ENCODE results near the gene NBL1.

Gene NBL1

DNA sequence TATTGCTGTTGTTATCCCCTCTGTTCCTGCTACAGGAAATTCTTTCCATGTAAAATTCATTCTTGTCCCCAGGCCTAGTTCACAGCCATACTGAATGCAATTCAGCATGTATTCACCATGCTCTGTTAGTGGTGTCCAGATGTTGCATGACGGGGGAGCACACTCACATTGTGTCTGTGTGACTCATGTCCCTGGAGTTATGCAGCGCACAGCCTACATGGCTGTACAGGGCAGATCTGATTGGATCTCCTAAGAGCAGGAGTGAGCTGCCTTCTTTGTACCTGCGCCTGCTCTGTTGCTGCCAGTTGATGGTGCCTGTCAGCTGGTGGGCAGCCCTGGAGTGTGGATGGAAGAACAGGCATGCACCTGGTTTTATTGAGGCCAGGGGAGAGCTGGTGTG is 38.1 kb downstream of the NBL1 start:
- H3K4me1 ChIP-seq (ENCODE audit: control insufficient read depth, insufficient read depth, low read depth, low read length): peaks cover 8% of the 10 kb centered on the region
- H3K23ac ChIP-seq (ENCODE audit: low read length in 2 of 2): no peak overlapping the region
- no peak overlapping the region for H3K14ac ChIP-seq (ENCODE audit: low read length in 2 of 2)
- no peak overlapping the region for H4K91ac ChIP-seq (ENCODE audit: low read length)
- H2BK5ac ChIP-seq (ENCODE audit: low read depth, low read length, poor library complexity, severe bottlenecking): no peak overlapping the region
- no peak overlapping the region for H2BK120ac ChIP-seq (ENCODE audit: low read depth, low read length)
- no peak overlapping the region for H3K4ac ChIP-seq (ENCODE audit: low read depth in 1 of 2, low read length in 2 of 2)
- no peak overlapping the region for H2BK12ac ChIP-seq (ENCODE audit: low read length in 2 of 2)
- peak; percentile 86 for DNase-seq
- H3K36me3 ChIP-seq (ENCODE audit: control insufficient read depth in 1 of 2, insufficient read depth in 2 of 2, low read depth in 1 of 2, low read length in 2 of 2): peaks cover 0 to under 1% of the 10 kb centered on the region in 2 experiments
- H2BK15ac ChIP-seq (ENCODE audit: low read depth, poor library complexity, severe bottlenecking): no peak overlapping the region
- H3K27me3 ChIP-seq (ENCODE audit: control insufficient read depth in 1 of 2, insufficient read depth in 1 of 2, low read length in 2 of 2): peaks cover 0 to 9% of the 10 kb centered on the region in 2 experiments
- no peaks in the 10 kb centered on the region for H3K79me1 ChIP-seq (replicated peaks; ENCODE audit: low read length, poor library complexity, severe bottlenecking)
- 22% methylated on average over 3 of the region's 3 CpGs for WGBS
- no peak overlapping the region for H3K4me3 ChIP-seq (ENCODE audit: insufficient read depth in 1 of 2, low read depth in 1 of 2, low read length in 2 of 2)
- H2AK5ac ChIP-seq (ENCODE audit: low read length, severe bottlenecking): no peak overlapping the region
- H3K18ac ChIP-seq (ENCODE audit: low read depth in 1 of 2, low read length in 2 of 2): no peak overlapping the region
- H3K9me3 ChIP-seq (ENCODE audit: control insufficient read depth, low read length): no peaks in the 10 kb centered on the region
- H3K9ac ChIP-seq (ENCODE audit: low read length): no peak overlapping the region
- H2AFZ ChIP-seq (ENCODE audit: low read depth, low read length): no peak overlapping the region
- no peak overlapping the region for H4K8ac ChIP-seq (ENCODE audit: low read length)
- H3K4me2 ChIP-seq (ENCODE audit: low read length, poor library complexity, severe bottlenecking): no peak overlapping the region
- no peak overlapping the region for H3K27ac ChIP-seq (ENCODE audit: low read length, poor library complexity, severe bottlenecking)

DNA sequence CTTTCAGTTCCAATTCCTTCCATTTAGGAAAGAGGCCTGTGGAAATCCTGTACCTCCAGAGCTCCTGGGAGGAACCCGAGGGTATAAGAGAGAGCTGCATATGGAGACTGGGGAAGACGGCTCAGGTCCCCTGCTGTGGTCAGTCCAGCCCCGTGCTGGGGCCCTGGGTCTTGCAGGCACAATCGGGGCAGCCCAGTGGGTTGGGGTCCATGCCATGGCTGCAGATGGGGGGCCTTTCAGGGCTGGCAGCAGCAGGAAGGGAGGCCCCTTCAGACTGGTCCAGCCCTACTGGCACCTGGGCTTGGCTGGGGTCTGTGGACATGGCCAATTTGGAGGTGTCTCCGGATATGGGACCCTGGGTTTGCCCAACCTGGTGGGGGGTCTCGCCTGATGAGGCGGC is 38.8 kb downstream of the NBL1 start:
- H3K18ac ChIP-seq (ENCODE audit: low read depth in 1 of 2, low read length in 2 of 2): no peak overlapping the region
- DNase-seq: no peak
- H3K23ac ChIP-seq (ENCODE audit: low read length in 2 of 2): no peak overlapping the region
- H3K14ac ChIP-seq (ENCODE audit: low read length in 2 of 2): no peak overlapping the region
- peaks cover 0 to 9% of the 10 kb centered on the region in 2 experiments for H3K27me3 ChIP-seq (ENCODE audit: control insufficient read depth in 1 of 2, insufficient read depth in 1 of 2, low read length in 2 of 2)
- peaks cover 1 to 4% of the 10 kb centered on the region in 2 experiments for H3K36me3 ChIP-seq (ENCODE audit: control insufficient read depth in 1 of 2, insufficient read depth in 2 of 2, low read depth in 1 of 2, low read length in 2 of 2)
- 77% methylated on average over 7 of the region's 7 CpGs for WGBS
- no peaks in the 10 kb centered on the region for H3K79me1 ChIP-seq (replicated peaks; ENCODE audit: low read length, poor library complexity, severe bottlenecking)
- no peak overlapping the region for H3K4me3 ChIP-seq (ENCODE audit: insufficient read depth in 1 of 2, low read depth in 1 of 2, low read length in 2 of 2)
- peaks cover 8% of the 10 kb centered on the region for H3K4me1 ChIP-seq (ENCODE audit: control insufficient read depth, insufficient read depth, low read depth, low read length)
- no peak overlapping the region for H2BK5ac ChIP-seq (ENCODE audit: low read depth, low read length, poor library complexity, severe bottlenecking)
- no peaks in the 10 kb centered on the region for H3K9me3 ChIP-seq (ENCODE audit: control insufficient read depth, low read length)
- no peak overlapping the region for H2BK12ac ChIP-seq (ENCODE audit: low read length in 2 of 2)
- no peak overlapping the region for H3K4me2 ChIP-seq (ENCODE audit: low read length, poor library complexity, severe bottlenecking)
- no peak overlapping the region for H3K27ac ChIP-seq (ENCODE audit: low read length, poor library complexity, severe bottlenecking)
- H2BK15ac ChIP-seq (ENCODE audit: low read depth, poor library complexity, severe bottlenecking): no peak overlapping the region
- no peak overlapping the region for H4K8ac ChIP-seq (ENCODE audit: low read length)
- H2AK5ac ChIP-seq (ENCODE audit: low read length, severe bottlenecking): no peak overlapping the region
- H3K9ac ChIP-seq (ENCODE audit: low read length): no peak overlapping the region
- H2BK120ac ChIP-seq (ENCODE audit: low read depth, low read length): no peak overlapping the region
- H3K4ac ChIP-seq (ENCODE audit: low read depth in 1 of 2, low read length in 2 of 2): no peak overlapping the region
- no peak overlapping the region for H2AFZ ChIP-seq (ENCODE audit: low read depth, low read length)
- H4K91ac ChIP-seq (ENCODE audit: low read length): no peak overlapping the region

- H3K14ac ChIP-seq (ENCODE audit: low read length in 2 of 2): no peak overlapping the region
- no peak overlapping the region for H2BK12ac ChIP-seq (ENCODE audit: low read length in 2 of 2)
- H4K8ac ChIP-seq (ENCODE audit: low read length): no peak overlapping the region
- H3K27ac ChIP-seq (ENCODE audit: low read length, poor library complexity, severe bottlenecking): no peak overlapping the region
- H2AK5ac ChIP-seq (ENCODE audit: low read length, severe bottlenecking): no peak overlapping the region
- H3K36me3 ChIP-seq (ENCODE audit: control insufficient read depth in 1 of 2, insufficient read depth in 2 of 2, low read depth in 1 of 2, low read length in 2 of 2): peaks cover 5 to 6% of the 10 kb centered on the region in 2 experiments
- no peak overlapping the region for H4K91ac ChIP-seq (ENCODE audit: low read length)
- no peak overlapping the region for H3K9ac ChIP-seq (ENCODE audit: low read length)
- no peak overlapping the region for H3K4ac ChIP-seq (ENCODE audit: low read depth in 1 of 2, low read length in 2 of 2)
- H3K9me3 ChIP-seq (ENCODE audit: control insufficient read depth, low read length): no peaks in the 10 kb centered on the region
- no peak overlapping the region for H2BK5ac ChIP-seq (ENCODE audit: low read depth, low read length, poor library complexity, severe bottlenecking)
- peaks cover 0 to 9% of the 10 kb centered on the region in 2 experiments for H3K27me3 ChIP-seq (ENCODE audit: control insufficient read depth in 1 of 2, insufficient read depth in 1 of 2, low read length in 2 of 2)
- no peak overlapping the region for H3K4me2 ChIP-seq (ENCODE audit: low read length, poor library complexity, severe bottlenecking)
- no peaks in the 10 kb centered on the region for H3K79me1 ChIP-seq (replicated peaks; ENCODE audit: low read length, poor library complexity, severe bottlenecking)
- no peak overlapping the region for H2BK120ac ChIP-seq (ENCODE audit: low read depth, low read length)
- no peak overlapping the region for H3K4me3 ChIP-seq (ENCODE audit: insufficient read depth in 1 of 2, low read depth in 1 of 2, low read length in 2 of 2)
- no peak overlapping the region for H3K23ac ChIP-seq (ENCODE audit: low read length in 2 of 2)
- WGBS: 93% methylated on average over 7 of the region's 8 CpGs
- no peak overlapping the region for H2BK15ac ChIP-seq (ENCODE audit: low read depth, poor library complexity, severe bottlenecking)
- DNase-seq: no peak
- H3K18ac ChIP-seq (ENCODE audit: low read depth in 1 of 2, low read length in 2 of 2): no peak overlapping the region
- peaks cover 8% of the 10 kb centered on the region for H3K4me1 ChIP-seq (ENCODE audit: control insufficient read depth, insufficient read depth, low read depth, low read length)
- H2AFZ ChIP-seq (ENCODE audit: low read depth, low read length): no peak overlapping the region
These were observed 39.2 kb downstream of the NBL1 start for GRCh38 chr1:19683351-19683750.

DNA sequence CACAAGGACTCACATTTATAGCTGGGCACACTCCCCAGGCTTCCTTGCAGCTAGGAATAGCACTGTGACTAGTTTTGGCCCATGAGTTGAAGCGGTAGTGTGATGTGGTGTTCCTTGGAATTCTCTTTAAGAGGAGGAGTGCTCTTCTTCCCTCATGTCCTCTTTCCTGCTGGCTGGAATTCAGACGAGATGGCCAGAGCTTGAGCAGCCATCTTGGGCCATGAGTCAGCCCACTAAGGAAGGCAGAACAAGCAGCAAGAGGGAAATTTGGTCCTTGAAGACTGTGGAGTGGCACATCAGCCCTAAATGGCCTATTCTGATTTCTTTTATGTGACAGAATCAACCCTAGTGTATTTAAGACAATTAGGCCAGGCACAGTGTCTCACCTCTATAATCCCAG is 40.6 kb downstream of the NBL1 start:
- no peak overlapping the region for H3K4ac ChIP-seq (ENCODE audit: low read depth in 1 of 2, low read length in 2 of 2)
- H2BK15ac ChIP-seq (ENCODE audit: low read depth, poor library complexity, severe bottlenecking): no peak overlapping the region
- no peak overlapping the region for H2AK5ac ChIP-seq (ENCODE audit: low read length, severe bottlenecking)
- H4K8ac ChIP-seq (ENCODE audit: low read length): no peak overlapping the region
- no peak overlapping the region for H2BK12ac ChIP-seq (ENCODE audit: low read length in 2 of 2)
- no peak overlapping the region for H3K23ac ChIP-seq (ENCODE audit: low read length in 2 of 2)
- H2BK120ac ChIP-seq (ENCODE audit: low read depth, low read length): no peak overlapping the region
- no peak overlapping the region for H3K27ac ChIP-seq (ENCODE audit: low read length, poor library complexity, severe bottlenecking)
- H3K14ac ChIP-seq (ENCODE audit: low read length in 2 of 2): no peak overlapping the region
- peaks cover 11 to 12% of the 10 kb centered on the region in 2 experiments for H3K36me3 ChIP-seq (ENCODE audit: control insufficient read depth in 1 of 2, insufficient read depth in 2 of 2, low read depth in 1 of 2, low read length in 2 of 2)
- no peak overlapping the region for H2BK5ac ChIP-seq (ENCODE audit: low read depth, low read length, poor library complexity, severe bottlenecking)
- H3K4me3 ChIP-seq (ENCODE audit: insufficient read depth in 1 of 2, low read depth in 1 of 2, low read length in 2 of 2): no peak overlapping the region
- 77% methylated on average over 2 of the region's 2 CpGs for WGBS
- no peak overlapping the region for H3K9ac ChIP-seq (ENCODE audit: low read length)
- DNase-seq: no peak
- no peak overlapping the region for H3K18ac ChIP-seq (ENCODE audit: low read depth in 1 of 2, low read length in 2 of 2)
- H3K27me3 ChIP-seq (ENCODE audit: control insufficient read depth in 1 of 2, insufficient read depth in 1 of 2, low read length in 2 of 2): peaks cover 0 to 5% of the 10 kb centered on the region in 2 experiments
- H3K4me1 ChIP-seq (ENCODE audit: control insufficient read depth, insufficient read depth, low read depth, low read length): peaks cover 5% of the 10 kb centered on the region
- no peaks in the 10 kb centered on the region for H3K79me1 ChIP-seq (replicated peaks; ENCODE audit: low read length, poor library complexity, severe bottlenecking)
- no peak overlapping the region for H3K4me2 ChIP-seq (ENCODE audit: low read length, poor library complexity, severe bottlenecking)
- H2AFZ ChIP-seq (ENCODE audit: low read depth, low read length): no peak overlapping the region
- H4K91ac ChIP-seq (ENCODE audit: low read length): no peak overlapping the region
- H3K9me3 ChIP-seq (ENCODE audit: control insufficient read depth, low read length): no peaks in the 10 kb centered on the region
